Muscle layer of duodenum (tissue), 2 donors: Measurements from ENCODE around the gene KRTAP5-11.
"Not testable (repeated sequence)": the region's sequence is repeated elsewhere in the genome, so short reads cannot be mapped to it uniquely, and the experiment has no call there.

Source experiments
- H3K27ac ChIP-seq: one replicate; pipeline ENCODE4 v1.7.0; 2013; ENCODE audit warnings: mild to moderate bottlenecking, low read length
- H3K27me3 ChIP-seq: one replicate; pipeline ENCODE4 v1.7.0; 2013; ENCODE audit warnings: low read depth, mild to moderate bottlenecking, control low read depth, low read length
- H3K36me3 ChIP-seq, 2 donors: one replicate each; pipeline ENCODE4 v1.7.0; 2013; ENCODE audit warnings: low read length in 2 of 2, control low read depth in 1 of 2, mild to moderate bottlenecking in 1 of 2; ENCODE audit not compliant: insufficient read depth in 2 of 2, control insufficient read depth in 1 of 2
- H3K4me1 ChIP-seq, 2 donors: one replicate each; pipeline ENCODE4 v1.7.0; 2013; ENCODE audit warnings: low read length in 2 of 2, mild to moderate bottlenecking in 2 of 2, control low read depth in 1 of 2, moderate library complexity in 1 of 2; ENCODE audit not compliant: insufficient read depth in 2 of 2, control insufficient read depth in 1 of 2
- H3K4me3 ChIP-seq, 2 donors: one replicate each; pipeline ENCODE4 v1.7.0; 2013; ENCODE audit warnings: low read length in 2 of 2, low read depth in 1 of 2, mild to moderate bottlenecking in 1 of 2
- H3K9me3 ChIP-seq, 2 donors: one replicate each; pipeline ENCODE4 v1.7.0; 2013; ENCODE audit warnings: low read length in 2 of 2, control low read depth in 1 of 2, mild to moderate bottlenecking in 1 of 2; ENCODE audit not compliant: control insufficient read depth in 1 of 2
- donor health status: healthy.

The KRTAP5-11 gene

GRCh38 chr11:71551711-71552110, 31.0 kb downstream of the KRTAP5-11 start:
- Histone ChIP-seq H3K9me3 (no peaks in the 10 kb centered on the region), H3K27ac (no peak overlapping the region), H3K4me1 (no peaks in the 10 kb centered on the region), H3K27me3 (no peaks in the 10 kb centered on the region), H3K36me3 (no peaks in the 10 kb centered on the region), H3K4me3 (no peak overlapping the region)

GRCh38 chr11:71548716-71549151, 33.9 kb downstream of the KRTAP5-11 start:
- Histone ChIP-seq H3K9me3 (no peaks in the 10 kb centered on the region), H3K4me3 (no peak overlapping the region), H3K27ac (no peak overlapping the region), H3K27me3 (no peaks in the 10 kb centered on the region), H3K36me3 (no peaks in the 10 kb centered on the region), H3K4me1 (no peaks in the 10 kb centered on the region)

GRCh38 chr11:71548120-71548519, 34.6 kb downstream of the KRTAP5-11 start, which contains the start of gene KRTAP5-9:
Gene KRTAP5-9, plus strand, starts transcription at chr11:71548420. Its CDS starts 238 bp downstream, at chr11:71548658.
- H3K4me3 ChIP-seq: no peak within 1 kb of the TSS
- no peaks in the 10 kb centered on the region for H3K4me1 ChIP-seq
- no peaks in the 10 kb centered on the region for H3K9me3 ChIP-seq
- H3K36me3 ChIP-seq: no peaks in the 10 kb centered on the region
- H3K27ac ChIP-seq: no peak within 1 kb of the TSS
- no peaks in the 10 kb centered on the region for H3K27me3 ChIP-seq

- Histone ChIP-seq H3K4me1 (no peaks in the 10 kb centered on the region), H3K27ac (no peak overlapping the region), H3K27me3 (no peaks in the 10 kb centered on the region), H3K4me3 (no peak overlapping the region), H3K9me3 (no peaks in the 10 kb centered on the region), H3K36me3 (no peaks in the 10 kb centered on the region)
Measured at GRCh38 chr11:71545405-71545966, 37.2 kb downstream of the KRTAP5-11 start.

GRCh38 chr11:71544525-71545214, 38.0 kb downstream of the KRTAP5-11 start:
- Histone ChIP-seq H3K9me3 (no peaks in the 10 kb centered on the region), H3K27ac (no peak overlapping the region), H3K4me1 (no peaks in the 10 kb centered on the region), H3K27me3 (no peaks in the 10 kb centered on the region), H3K4me3 (no peak overlapping the region), H3K36me3 (no peaks in the 10 kb centered on the region)

GRCh38 chr11:71543866-71544265, 38.8 kb downstream of the KRTAP5-11 start:
- Histone ChIP-seq H3K4me1 (no peaks in the 10 kb centered on the region), H3K27me3 (no peaks in the 10 kb centered on the region), H3K4me3 (no peak overlapping the region), H3K36me3 (no peaks in the 10 kb centered on the region), H3K27ac (no peak overlapping the region), H3K9me3 (no peaks in the 10 kb centered on the region)

GRCh38 chr11:71542879-71543777, 39.5 kb downstream of the KRTAP5-11 start:
- Histone ChIP-seq H3K9me3 (no peaks in the 10 kb centered on the region), H3K4me1 (no peaks in the 10 kb centered on the region)

GRCh38 chr11:71542382-71542781, 40.3 kb downstream of the KRTAP5-11 start:
- H3K27me3 ChIP-seq: no peaks in the 10 kb centered on the region
- H3K4me3 ChIP-seq: no peak overlapping the region
- H3K36me3 ChIP-seq: no peaks in the 10 kb centered on the region
- no peaks in the 10 kb centered on the region for H3K4me1 ChIP-seq
- no peak overlapping the region for H3K27ac ChIP-seq
- H3K9me3 ChIP-seq: no peaks in the 10 kb centered on the region

More at GRCh38 chr11:71542879-71543777, 39.5 kb downstream of the KRTAP5-11 start:
- no peak overlapping the region for H3K27ac ChIP-seq
- H3K27me3 ChIP-seq: no peaks in the 10 kb centered on the region
- H3K36me3 ChIP-seq: no peaks in the 10 kb centered on the region
- H3K4me3 ChIP-seq: no peak overlapping the region

GRCh38 chr11:71540521-71541304, 42.0 kb downstream of the KRTAP5-11 start:
- H3K36me3 ChIP-seq, H3K27me3 ChIP-seq, H3K9me3 ChIP-seq, H3K4me3 ChIP-seq, H3K27ac ChIP-seq, H3K4me1 ChIP-seq: not testable (repeated sequence)

GRCh38 chr11:71539971-71540370, 42.7 kb downstream of the KRTAP5-11 start:
- H3K27ac ChIP-seq, H3K4me3 ChIP-seq, H3K27me3 ChIP-seq, H3K36me3 ChIP-seq, H3K4me1 ChIP-seq, H3K9me3 ChIP-seq: not testable (repeated sequence)

GRCh38 chr11:71539017-71539416, 43.7 kb downstream of the KRTAP5-11 start:
- Histone ChIP-seq H3K9me3 (no peaks in the 10 kb centered on the region), H3K4me3 (no peak overlapping the region), H3K27ac (no peak overlapping the region), H3K27me3 (no peaks in the 10 kb centered on the region), H3K4me1 (no peaks in the 10 kb centered on the region), H3K36me3 (no peaks in the 10 kb centered on the region)
